ENCODE data around the gene EGLN2.
"Not testable (repeated sequence)": the region's sequence is repeated elsewhere in the genome, so short reads cannot be mapped to it uniquely, and the experiment has no call there.

Gene EGLN2

GRCh38 chr19:40810160-40810559 is 11.2 kb downstream of the EGLN2 start:
- in situ Hi-C loops (cut with HindIII; ENCODE audit: low pct_ligation_motif_present, low pct_unique_long_range_greater_than_20kb, low sequenced_read_pairs): no loop called here
- DNase-seq: no peak

- DNase-seq; in situ Hi-C loops (cut with HindIII; ENCODE audit: low pct_ligation_motif_present, low pct_unique_long_range_greater_than_20kb, low sequenced_read_pairs): not testable (repeated sequence)
Observed at GRCh38 chr19:40810649-40811408, 11.8 kb downstream of the EGLN2 start.

DNA sequence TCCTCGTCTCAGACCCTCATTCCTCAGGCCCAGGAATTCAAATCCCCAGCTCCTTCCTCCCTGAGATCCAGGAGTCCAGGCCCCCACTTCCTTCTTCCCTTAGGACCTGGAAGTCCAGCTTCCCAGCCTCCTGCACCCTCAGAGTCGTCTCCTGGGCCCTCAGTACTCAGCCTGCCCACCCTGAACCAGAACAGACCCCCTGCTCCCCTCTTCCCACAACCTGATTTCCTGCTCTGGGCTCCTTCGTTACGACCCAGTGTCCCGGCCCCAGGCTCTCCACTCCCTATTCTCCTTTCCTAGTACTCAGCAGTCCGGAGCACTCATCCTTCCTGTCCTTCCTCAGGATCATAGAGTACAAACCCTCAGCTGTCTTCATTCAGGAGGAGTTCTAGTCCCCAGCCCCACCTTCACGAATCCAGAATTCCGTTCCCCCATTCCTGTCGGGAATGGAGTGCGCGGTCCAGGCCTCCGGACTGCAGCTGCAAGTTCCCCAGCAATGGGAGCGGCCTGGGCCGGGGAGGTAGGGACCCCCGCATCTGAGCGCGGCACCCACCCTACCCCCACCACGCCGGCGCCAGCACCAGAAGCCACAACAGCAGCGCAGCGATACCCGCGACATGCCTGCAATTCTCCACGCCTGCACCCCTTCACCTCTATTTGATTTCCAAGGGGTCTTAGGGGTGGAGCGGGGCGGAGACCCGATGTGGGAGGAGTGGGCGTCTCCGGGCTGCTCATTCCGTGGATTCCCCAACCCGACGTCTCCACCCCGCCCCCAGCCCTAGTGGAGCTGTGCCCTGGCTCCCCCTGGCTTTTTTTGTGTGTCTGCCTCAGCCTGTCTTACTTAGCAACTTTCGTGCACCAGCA is 12.7 kb downstream of the EGLN2 start:
- in situ Hi-C loops (cut with HindIII; ENCODE audit: low pct_ligation_motif_present, low pct_unique_long_range_greater_than_20kb, low sequenced_read_pairs): no loop called here
- DNase-seq: no peak

- in situ Hi-C loops (cut with HindIII; ENCODE audit: low pct_ligation_motif_present, low pct_unique_long_range_greater_than_20kb, low sequenced_read_pairs); DNase-seq: not testable (repeated sequence)
Observed at GRCh38 chr19:40812571-40812970, 13.6 kb downstream of the EGLN2 start.

- no peak for DNase-seq
- in situ Hi-C loops (cut with HindIII; ENCODE audit: low pct_ligation_motif_present, low pct_unique_long_range_greater_than_20kb, low sequenced_read_pairs): no loop called here
Observed at GRCh38 chr19:40813182-40813581, 14.2 kb downstream of the EGLN2 start.

- in situ Hi-C loops (cut with HindIII; ENCODE audit: low pct_ligation_motif_present, low pct_unique_long_range_greater_than_20kb, low sequenced_read_pairs): no loop called here
- DNase-seq: no peak
Observed at GRCh38 chr19:40815223-40815622, 16.2 kb downstream of the EGLN2 start.

GRCh38 chr19:40818480-40819399 is 19.7 kb downstream of the EGLN2 start:
- in situ Hi-C loops (cut with HindIII; ENCODE audit: low pct_ligation_motif_present, low pct_unique_long_range_greater_than_20kb, low sequenced_read_pairs): not testable (repeated sequence)
- DNase-seq: peak; percentile 44

DNA sequence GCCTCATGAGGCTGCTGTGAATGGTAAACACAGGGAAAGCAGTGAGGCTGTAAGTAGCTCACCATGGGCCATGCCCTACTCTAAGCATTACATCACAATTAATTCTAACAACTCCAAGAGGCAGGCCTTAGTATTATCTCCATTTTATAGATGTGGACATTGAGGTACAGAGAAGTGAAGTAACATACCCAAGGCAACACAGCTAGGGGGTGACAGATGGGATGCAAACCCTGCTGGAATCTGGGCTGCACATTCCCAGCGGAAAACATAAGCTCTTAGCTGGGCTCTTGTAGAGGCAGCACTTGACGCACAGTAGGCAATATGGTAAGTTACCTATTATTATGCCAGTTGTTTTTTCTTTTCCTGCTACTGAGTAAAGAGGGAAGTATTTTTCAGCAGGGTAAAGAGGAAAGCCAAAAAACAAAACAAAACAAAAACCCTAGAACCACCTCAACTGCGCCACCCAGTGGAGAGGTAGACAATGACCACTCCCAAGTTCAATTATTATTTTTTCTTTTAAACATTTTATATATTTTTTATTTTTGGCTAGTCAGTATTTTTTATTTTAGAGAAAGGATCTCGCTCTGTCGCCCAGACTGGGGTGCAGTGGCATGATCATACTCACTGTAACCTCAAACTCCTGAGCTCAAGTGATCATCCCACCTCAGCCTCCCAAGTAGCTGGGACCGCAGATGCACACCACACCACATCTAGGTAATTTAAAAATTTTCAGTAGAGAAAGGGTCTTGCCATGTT is 20.7 kb downstream of the EGLN2 start:
- in situ Hi-C loops (cut with HindIII; ENCODE audit: low pct_ligation_motif_present, low pct_unique_long_range_greater_than_20kb, low sequenced_read_pairs): not testable (repeated sequence)
- peak; percentile 11 for DNase-seq

GRCh38 chr19:40822161-40822560 is 23.2 kb downstream of the EGLN2 start:
- no peak for DNase-seq
- in situ Hi-C loops (cut with HindIII; ENCODE audit: low pct_ligation_motif_present, low pct_unique_long_range_greater_than_20kb, low sequenced_read_pairs): no loop called here

DNA sequence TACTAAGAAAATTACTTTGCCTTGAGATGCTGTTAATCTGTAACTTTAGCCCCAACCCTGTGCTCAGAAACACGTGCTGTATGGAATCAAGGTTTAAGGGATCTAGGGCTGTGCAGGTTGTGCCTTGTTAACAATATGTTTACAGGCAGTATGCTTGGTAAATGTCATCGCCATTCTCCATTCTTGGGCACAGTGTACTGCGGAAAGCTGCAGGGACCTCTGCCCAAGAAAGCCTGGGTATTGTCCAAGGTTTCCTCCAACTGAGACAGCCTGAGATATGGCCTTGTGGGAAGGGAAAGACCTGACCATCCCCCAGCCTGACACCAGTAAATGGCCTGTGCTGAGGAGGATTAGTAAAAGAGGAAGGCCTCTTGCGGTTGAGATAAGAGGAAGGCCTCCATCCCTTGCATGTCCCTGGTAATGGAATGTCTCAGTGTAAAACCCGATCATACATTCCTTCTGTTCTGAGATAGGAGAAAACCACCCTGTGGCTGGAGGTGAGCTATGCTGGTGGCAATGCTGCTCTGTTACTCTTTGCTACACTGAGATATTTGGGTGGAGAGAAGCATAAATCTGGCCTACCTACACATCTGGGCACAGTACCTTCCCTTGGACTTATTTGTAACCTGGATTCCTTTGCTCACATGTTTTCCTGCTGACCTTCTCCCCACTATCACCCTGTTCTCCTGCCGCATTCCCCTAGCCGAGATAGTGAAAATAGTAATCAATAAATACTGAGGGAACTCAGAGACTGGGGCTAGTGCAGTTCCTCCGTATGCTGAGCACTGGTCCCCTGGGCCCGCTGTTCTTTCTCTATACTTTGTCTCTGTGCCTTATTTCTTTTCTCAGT is 23.9 kb downstream of the EGLN2 start:
- DNase-seq; in situ Hi-C loops (cut with HindIII; ENCODE audit: low pct_ligation_motif_present, low pct_unique_long_range_greater_than_20kb, low sequenced_read_pairs): not testable (repeated sequence)

DNA sequence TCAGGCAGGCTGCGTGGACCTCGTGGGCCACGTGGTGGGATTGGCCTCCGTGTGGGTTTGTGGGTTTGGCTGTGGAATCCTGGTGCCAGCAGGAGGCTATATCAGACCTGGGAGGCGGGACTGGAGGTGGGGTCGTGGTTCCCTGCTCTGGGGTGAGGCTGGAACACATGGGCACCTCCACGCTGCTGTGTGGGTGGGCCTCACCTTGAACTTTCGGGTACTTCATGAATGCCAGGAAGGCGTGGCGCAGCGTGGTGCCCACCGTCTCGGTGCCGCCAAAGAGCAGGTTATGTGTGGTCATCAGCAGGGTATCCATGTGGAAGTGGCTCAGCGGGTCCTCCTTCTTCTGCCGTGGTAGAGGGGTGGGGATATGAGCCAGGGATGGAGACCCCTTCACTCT is 25.9 kb downstream of the EGLN2 start:
- DNase-seq; in situ Hi-C loops (cut with HindIII; ENCODE audit: low pct_ligation_motif_present, low pct_unique_long_range_greater_than_20kb, low sequenced_read_pairs): not testable (repeated sequence)

- DNase-seq; in situ Hi-C loops (cut with HindIII; ENCODE audit: low pct_ligation_motif_present, low pct_unique_long_range_greater_than_20kb, low sequenced_read_pairs): not testable (repeated sequence)
Observed at GRCh38 chr19:40825460-40826095, 26.6 kb downstream of the EGLN2 start.

- DNase-seq; in situ Hi-C loops (cut with HindIII; ENCODE audit: low pct_ligation_motif_present, low pct_unique_long_range_greater_than_20kb, low sequenced_read_pairs): not testable (repeated sequence)
Observed at GRCh38 chr19:40826312-40826698, 27.3 kb downstream of the EGLN2 start.

GRCh38 chr19:40826699-40827385 is 27.9 kb downstream of the EGLN2 start:
- DNase-seq; in situ Hi-C loops (cut with HindIII; ENCODE audit: low pct_ligation_motif_present, low pct_unique_long_range_greater_than_20kb, low sequenced_read_pairs): not testable (repeated sequence)

GRCh38 chr19:40827386-40828247 is 28.6 kb downstream of the EGLN2 start:
- DNase-seq: no peak
- in situ Hi-C loops (cut with HindIII; ENCODE audit: low pct_ligation_motif_present, low pct_unique_long_range_greater_than_20kb, low sequenced_read_pairs): no loop called here
